Measurements from ENCODE around the gene VPS8. TPM values are rescaled to one million over a fixed set of nuclear protein-coding genes. Genes with fewer than 3 reads are reported as not detected.

The VPS8 gene
- total RNA-seq, 4 donors from 2014 or later: 23.7 to 61.8 (median 37.1) TPM

- 44 to 52% methylated on average over 12 to 13 of the region's 13 CpGs for WGBS, 2 donors
- Histone ChIP-seq H3K27ac (no peak overlapping the region), H3K4me1 (peaks cover 0 to 14% (median 4%) of the 10 kb centered on the region in 3 donors), H3K36me3 (no peaks in the 10 kb centered on the region), H3K9me3 (no peaks in the 10 kb centered on the region), H3K4me3 (no peak overlapping the region), H3K27me3 (peaks cover 0 to 12% (median 0%) of the 10 kb centered on the region in 4 donors)
- TF ChIP-seq POLR2A (IDR thresholded peaks at IDR 0.05) (no peak), CTCF (IDR thresholded peaks at IDR 0.05) (no peak)
- intact Hi-C loops (cut with DNase I): no loop called here
- no peak for DNase-seq
These were observed 27.1 kb upstream of the VPS8 start for GRCh38 chr3:184784731-184785500.

GRCh38 chr3:184785890-184786279, 26.1 kb upstream of the VPS8 start:
- peaks cover 0 to 14% (median 4%) of the 10 kb centered on the region in 3 donors for H3K4me1 ChIP-seq
- H3K27ac ChIP-seq: peak overlapping the region in 1 of 4 donors; percentile 45
- WGBS, 2 donors: 73% methylated on average over 12 of the region's 12 CpGs
- H3K27me3 ChIP-seq: peaks cover 0 to 8% (median 0%) of the 10 kb centered on the region in 4 donors
- intact Hi-C loops (cut with DNase I): no loop called here
- H3K9me3 ChIP-seq: no peaks in the 10 kb centered on the region
- H3K4me3 ChIP-seq: no peak overlapping the region
- TF ChIP-seq POLR2A (IDR thresholded peaks at IDR 0.05): no peak
- H3K36me3 ChIP-seq: no peaks in the 10 kb centered on the region
- DNase-seq: no peak

DNA sequence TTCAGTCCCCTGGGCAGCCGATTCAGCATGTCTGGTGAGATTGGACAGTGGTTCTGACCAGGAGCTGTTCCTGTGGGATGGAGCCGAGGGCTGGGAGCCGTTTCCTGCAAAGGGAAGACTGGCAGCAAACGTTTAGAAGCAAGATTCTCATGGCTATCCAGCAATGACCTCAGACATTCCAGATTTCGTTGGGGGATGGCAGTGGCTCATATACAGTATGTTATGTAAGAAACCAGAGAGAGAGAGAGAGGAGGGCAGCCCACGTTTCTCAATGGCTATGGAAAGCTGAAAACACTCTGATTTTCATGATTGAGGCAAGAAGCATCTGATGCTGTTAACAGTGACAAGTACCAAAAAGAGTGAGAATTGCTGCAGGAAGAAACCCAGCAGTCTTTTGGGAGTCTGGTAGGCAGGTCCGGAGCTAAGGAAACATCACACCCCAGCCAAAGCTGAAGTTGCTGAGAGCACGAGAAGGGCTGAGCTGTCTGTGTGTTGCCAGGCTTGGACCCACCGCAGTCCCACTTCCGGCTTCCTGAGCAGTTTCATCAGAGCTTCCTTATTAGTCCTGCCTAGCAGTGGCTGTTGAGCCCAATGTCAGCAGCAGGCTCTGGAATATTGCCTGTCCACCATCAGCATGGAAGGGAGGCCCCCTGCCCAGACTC, 25.6 kb upstream of the VPS8 start:
- 33 to 35% methylated on average over 5 to 10 of the region's 10 CpGs for WGBS, 2 donors
- TF ChIP-seq CTCF (IDR thresholded peaks at IDR 0.05) (no peak), POLR2A (IDR thresholded peaks at IDR 0.05) (no peak)
- peaks cover 0 to 14% (median 4%) of the 10 kb centered on the region in 3 donors for H3K4me1 ChIP-seq
- H3K27me3 ChIP-seq: peaks cover 0 to 5% (median 0%) of the 10 kb centered on the region in 4 donors
- peak overlapping the region in 1 of 4 donors; percentile 35 for H3K4me3 ChIP-seq
- peak; percentile 9 for DNase-seq
- H3K36me3 ChIP-seq: no peaks in the 10 kb centered on the region
- intact Hi-C loops (cut with DNase I): no loop called here
- peak overlapping the region in 3 of 4 donors; percentile 45 to 73 (median 59) for H3K27ac ChIP-seq
- no peaks in the 10 kb centered on the region for H3K9me3 ChIP-seq

GRCh38 chr3:184788751-184789150, 23.2 kb upstream of the VPS8 start:
- Histone ChIP-seq H3K4me3 (no peak overlapping the region), H3K27me3 (peaks cover 0 to 5% (median 0%) of the 10 kb centered on the region in 4 donors), H3K36me3 (no peaks in the 10 kb centered on the region), H3K27ac (no peak overlapping the region), H3K4me1 (peaks cover 0 to 14% (median 4%) of the 10 kb centered on the region in 3 donors), H3K9me3 (no peaks in the 10 kb centered on the region)
- intact Hi-C loops (cut with DNase I): no loop called here
- DNase-seq: no peak
- WGBS, 2 donors: 32 to 68% methylated on average over 4 of the region's 4 CpGs
- TF ChIP-seq CTCF (IDR thresholded peaks at IDR 0.05): no peak
- TF ChIP-seq POLR2A (IDR thresholded peaks at IDR 0.05): no peak

DNA sequence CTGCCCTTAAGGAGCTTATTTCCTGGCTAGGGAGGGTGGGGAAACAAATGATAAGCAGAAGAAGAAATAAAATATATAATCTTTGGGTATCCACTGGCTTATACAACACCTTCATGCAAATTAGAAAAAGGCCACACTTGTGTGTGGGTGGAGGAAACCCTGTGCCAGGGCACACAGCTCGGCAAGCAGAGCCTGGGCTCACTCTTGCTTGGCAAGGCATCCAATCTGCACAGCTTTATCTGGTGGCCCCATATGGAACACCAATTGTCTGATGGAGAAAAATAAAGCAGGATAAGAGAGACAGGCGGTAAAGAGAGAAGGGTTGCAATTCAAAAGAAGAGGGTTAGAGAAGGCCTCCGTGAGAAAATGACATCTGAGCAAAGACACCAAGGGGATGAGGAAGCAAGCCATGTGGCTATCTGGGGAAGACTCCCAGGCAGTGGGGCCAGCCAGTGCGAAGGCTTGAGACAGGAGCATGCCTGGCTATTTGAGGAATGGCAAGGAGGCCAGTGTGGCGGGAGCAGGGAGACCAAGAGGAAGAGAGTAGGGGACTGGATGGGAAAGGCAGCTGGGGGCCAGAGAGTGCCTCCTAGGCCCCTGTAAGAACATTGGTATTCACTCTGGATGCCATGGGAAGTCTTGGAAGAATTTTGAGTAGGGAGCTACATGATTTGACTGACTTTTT, 22.5 kb upstream of the VPS8 start:
- H3K9me3 ChIP-seq: no peaks in the 10 kb centered on the region
- H3K27ac ChIP-seq: no peak overlapping the region
- H3K4me3 ChIP-seq: no peak overlapping the region
- 69 to 72% methylated on average over 5 of the region's 5 CpGs for WGBS, 2 donors
- H3K27me3 ChIP-seq: peaks cover 0 to 5% (median 0%) of the 10 kb centered on the region in 4 donors
- TF ChIP-seq CTCF (IDR thresholded peaks at IDR 0.05) (no peak), POLR2A (IDR thresholded peaks at IDR 0.05) (no peak)
- peaks cover 0 to 14% (median 4%) of the 10 kb centered on the region in 3 donors for H3K4me1 ChIP-seq
- intact Hi-C loops (cut with DNase I): no loop called here
- no peaks in the 10 kb centered on the region for H3K36me3 ChIP-seq
- DNase-seq: no peak

Measured in esophagus squamous epithelium (tissue), 5 donors.